Activated CD4-positive, alpha-beta memory T cell treated with anti-CD3 and anti-CD28 coated beads, Interleukin-2, amount 10 ng/mL, durations not matched to agents 7 days and 5 days (primary cell): ENCODE measurements around the gene CKS2. TPM values are rescaled to one million over a fixed set of nuclear protein-coding genes. Genes with fewer than 3 reads are reported as not detected.
A peak's percentile ranks its signal among the peaks of the same experiment; 100 is the strongest.
"Not testable (repeated sequence)": the region's sequence is repeated elsewhere in the genome, so short reads cannot be mapped to it uniquely, and the experiment has no call there.

Source experiments
- CTCF ChIA-PET: fragments of 350-600 bp; sonication (Branson Sonifier 250); formaldehyde crosslinking; loops from one replicate; lab custom pipeline; 2021; ENCODE audit warnings: antibody characterized with exemption, inconsistent platforms; lab: Charles Lee
- POLR2A ChIA-PET: fragments of 350-600 bp; sonication (Branson Sonifier 250); formaldehyde crosslinking; loops from one replicate; lab custom pipeline; 2021; ENCODE audit warnings: antibody characterized with exemption; lab: Charles Lee
- DNase-seq: peaks from one replicate; pipeline ENCODE4 v3.0.0-alpha.2; 2020
- H3K27ac Mint-ChIP-seq: one replicate; pipeline ENCODE4 v1.8.0; 2021; ENCODE audit warnings: mild to moderate bottlenecking, mixed read lengths
- H3K27me3 Mint-ChIP-seq: one replicate; pipeline ENCODE4 v1.8.0; 2021; ENCODE audit warnings: mixed read lengths
- H3K36me3 Mint-ChIP-seq: one replicate; pipeline ENCODE4 v1.8.0; 2021; ENCODE audit warnings: low read depth, mixed read lengths
- H3K4me1 Mint-ChIP-seq: one replicate; pipeline ENCODE4 v1.8.0; 2021; ENCODE audit warnings: mixed read lengths
- H3K4me3 Mint-ChIP-seq: one replicate; pipeline ENCODE4 v1.8.0; 2021; ENCODE audit warnings: mild to moderate bottlenecking, mixed read lengths
- H3K9me3 Mint-ChIP-seq: one replicate; pipeline ENCODE4 v1.8.0; 2021; ENCODE audit warnings: mixed read lengths
- total RNA-seq, 2 experiments: library from RNA; stranded (reverse); gene quantifications; one replicate each; pipeline ENCODE4 v1.2.3, GENCODE V29; 2021

The CKS2 gene
- total RNA-seq, 2 experiments from 2014 or later = 175 to 180 TPM

- no peak overlapping the region for H3K27ac Mint-ChIP-seq
- CTCF ChIA-PET = no interaction called here
Measured at GRCh38 chr9:89342213-89342612, 31.2 kb downstream of the CKS2 start.

GRCh38 chr9:89342948-89343347 is 32.0 kb downstream of the CKS2 start:
- H3K9me3 Mint-ChIP-seq = peaks cover 1% of the 10 kb centered on the region
- H3K36me3 Mint-ChIP-seq = peaks cover 91% of the 10 kb centered on the region
- POLR2A ChIA-PET = interaction anchor here (1.0 to 1.9 kb wide), 4 partner anchors 16 to 32 kb away, joined by 3 to 4 read pairs (median 4); partner anchors contain the start of gene CKS2
- H3K4me1 Mint-ChIP-seq = peaks cover 49% of the 10 kb centered on the region
- no peak overlapping the region for H3K4me3 Mint-ChIP-seq
- no peak for DNase-seq
- no peak overlapping the region for H3K27ac Mint-ChIP-seq
- CTCF ChIA-PET = no interaction called here
- no peaks in the 10 kb centered on the region for H3K27me3 Mint-ChIP-seq

More at GRCh38 chr9:89342213-89342612, 31.2 kb downstream of the CKS2 start:
- Mint-ChIP-seq H3K4me3 (no peak overlapping the region), H3K4me1 (peaks cover 49% of the 10 kb centered on the region), H3K27me3 (no peaks in the 10 kb centered on the region), H3K36me3 (peaks cover 94% of the 10 kb centered on the region), H3K9me3 (peaks cover 1% of the 10 kb centered on the region)
- DNase-seq = no peak
- POLR2A ChIA-PET = interaction anchor here (1.0 to 1.9 kb wide), 3 partner anchors 28 to 84 kb away, joined by 3 to 4 read pairs (median 3); partner anchors contain the start of gene CKS2

GRCh38 chr9:89343812-89344211 is 32.8 kb downstream of the CKS2 start:
- H3K4me1 Mint-ChIP-seq = peaks cover 46% of the 10 kb centered on the region

GRCh38 chr9:89345476-89345875 is 34.5 kb downstream of the CKS2 start:
- ChIA-PET POLR2A (interaction anchor here (1.3 kb wide), 1 partner anchor 13 kb away, joined by 6 read pairs; no protein-coding TSS in a partner anchor), CTCF (interaction anchor here (1.0 kb wide), 1 partner anchor 203 kb away, joined by 4 read pairs; no protein-coding TSS in a partner anchor)
- no peak overlapping the region for H3K4me3 Mint-ChIP-seq
- peaks cover 93% of the 10 kb centered on the region for H3K36me3 Mint-ChIP-seq
- no peak overlapping the region for H3K27ac Mint-ChIP-seq
- peaks cover 34% of the 10 kb centered on the region for H3K4me1 Mint-ChIP-seq
- no peak for DNase-seq
- H3K9me3 Mint-ChIP-seq = peaks cover 1% of the 10 kb centered on the region
- H3K27me3 Mint-ChIP-seq = no peaks in the 10 kb centered on the region

More at GRCh38 chr9:89343812-89344211, 32.8 kb downstream of the CKS2 start:
- H3K9me3 Mint-ChIP-seq, DNase-seq, H3K27me3 Mint-ChIP-seq, H3K4me3 Mint-ChIP-seq, CTCF ChIA-PET: not testable (repeated sequence)
- Mint-ChIP-seq H3K36me3 (peaks cover 94% of the 10 kb centered on the region), H3K27ac (peak overlapping the region; percentile 17)
- POLR2A ChIA-PET = interaction anchor here (1.1 to 1.5 kb wide), 3 partner anchors 14 to 18 kb away, joined by 4 read pairs; no protein-coding TSS in a partner anchor

- DNase-seq = no peak
- H3K9me3 Mint-ChIP-seq = peaks cover 1% of the 10 kb centered on the region
- no peak overlapping the region for H3K4me3 Mint-ChIP-seq
- no peak overlapping the region for H3K27ac Mint-ChIP-seq
- ChIA-PET CTCF (interaction anchor here (1.5 kb wide), 1 partner anchor 10 kb away, joined by 4 read pairs; no protein-coding TSS in a partner anchor), POLR2A (interaction anchor here (2.2 kb wide), 1 partner anchor 20 kb away, joined by 4 read pairs; no protein-coding TSS in a partner anchor)
- H3K27me3 Mint-ChIP-seq = no peaks in the 10 kb centered on the region
- peaks cover 94% of the 10 kb centered on the region for H3K36me3 Mint-ChIP-seq
- H3K4me1 Mint-ChIP-seq = peaks cover 31% of the 10 kb centered on the region
Measured at GRCh38 chr9:89346696-89347095, 35.7 kb downstream of the CKS2 start.

- Mint-ChIP-seq H3K36me3 (peaks cover 94% of the 10 kb centered on the region), H3K4me3 (no peak overlapping the region), H3K27me3 (no peaks in the 10 kb centered on the region), H3K9me3 (peaks cover 1% of the 10 kb centered on the region), H3K4me1 (peaks cover 35% of the 10 kb centered on the region), H3K27ac (no peak overlapping the region)
- no peak for DNase-seq
- ChIA-PET POLR2A (interaction anchor here (0.6 to 2.2 kb wide), 3 partner anchors 19 to 94 kb away, joined by 3 to 4 read pairs (median 3); no protein-coding TSS in a partner anchor), CTCF (interaction anchor here (1.5 kb wide), 1 partner anchor 11 kb away, joined by 4 read pairs; no protein-coding TSS in a partner anchor)
Measured at GRCh38 chr9:89347651-89348050, 36.7 kb downstream of the CKS2 start.

GRCh38 chr9:89349607-89350006 is 38.6 kb downstream of the CKS2 start:
- H3K4me3 Mint-ChIP-seq = no peak overlapping the region
- no peaks in the 10 kb centered on the region for H3K27me3 Mint-ChIP-seq
- H3K36me3 Mint-ChIP-seq = peaks cover 89% of the 10 kb centered on the region
- DNase-seq = no peak
- no peak overlapping the region for H3K27ac Mint-ChIP-seq
- peaks cover 30% of the 10 kb centered on the region for H3K4me1 Mint-ChIP-seq
- ChIA-PET CTCF (no interaction called here), POLR2A (interaction anchor here (0.9 kb wide), 1 partner anchor 23 kb away, joined by 3 read pairs; no protein-coding TSS in a partner anchor)
- H3K9me3 Mint-ChIP-seq = no peaks in the 10 kb centered on the region

- peak overlapping the region; percentile 83 for H3K27ac Mint-ChIP-seq
- POLR2A ChIA-PET = interaction anchor here (0.9 kb wide), 1 partner anchor 32 kb away, joined by 3 read pairs; the partner anchor contains the start of gene SECISBP2
- no peaks in the 10 kb centered on the region for H3K9me3 Mint-ChIP-seq
- no peaks in the 10 kb centered on the region for H3K27me3 Mint-ChIP-seq
- CTCF ChIA-PET = interaction anchor here (1.5 to 1.8 kb wide), 2 partner anchors 12 to 15 kb away, joined by 3 to 4 read pairs; no protein-coding TSS in a partner anchor
- peaks cover 86% of the 10 kb centered on the region for H3K36me3 Mint-ChIP-seq
- no peak overlapping the region for H3K4me3 Mint-ChIP-seq
- peaks cover 21% of the 10 kb centered on the region for H3K4me1 Mint-ChIP-seq
- no peak for DNase-seq
Measured at GRCh38 chr9:89350988-89351557, 40.1 kb downstream of the CKS2 start.

- H3K9me3 Mint-ChIP-seq = no peaks in the 10 kb centered on the region
- no peak overlapping the region for H3K4me3 Mint-ChIP-seq
- CTCF ChIA-PET = interaction anchor here (1.3 to 1.8 kb wide), 3 partner anchors 12 to 197 kb away, joined by 3 to 4 read pairs (median 4); no protein-coding TSS in a partner anchor
- H3K36me3 Mint-ChIP-seq = peaks cover 86% of the 10 kb centered on the region
- H3K27me3 Mint-ChIP-seq = no peaks in the 10 kb centered on the region
- H3K27ac Mint-ChIP-seq = peak overlapping the region; percentile 83
- peaks cover 21% of the 10 kb centered on the region for H3K4me1 Mint-ChIP-seq
- POLR2A ChIA-PET = interaction anchor here (0.9 kb wide), 1 partner anchor 33 kb away, joined by 3 read pairs; the partner anchor contains the start of gene SECISBP2
- no peak for DNase-seq
Measured at GRCh38 chr9:89351584-89352300, 40.7 kb downstream of the CKS2 start.

- Mint-ChIP-seq H3K27ac (peak overlapping the region; percentile 83), H3K27me3 (no peaks in the 10 kb centered on the region), H3K4me1 (peaks cover 27% of the 10 kb centered on the region), H3K36me3 (peaks cover 88% of the 10 kb centered on the region), H3K4me3 (peak overlapping the region; percentile 34), H3K9me3 (no peaks in the 10 kb centered on the region)
- CTCF ChIA-PET = interaction anchor here (1.3 to 1.8 kb wide), 3 partner anchors 11 to 196 kb away, joined by 3 to 4 read pairs (median 4); no protein-coding TSS in a partner anchor
- POLR2A ChIA-PET = interaction anchor here (0.9 kb wide), 1 partner anchor 41 kb away, joined by 3 read pairs; no protein-coding TSS in a partner anchor
- DNase-seq = no peak
Measured at GRCh38 chr9:89352451-89352850, 41.5 kb downstream of the CKS2 start.

GRCh38 chr9:89352874-89353649 is 42.1 kb downstream of the CKS2 start:
- ChIA-PET CTCF (interaction anchor here (1.3 to 1.8 kb wide), 3 partner anchors 10 to 196 kb away, joined by 3 to 4 read pairs (median 4); no protein-coding TSS in a partner anchor), POLR2A (interaction anchor here (0.9 kb wide), 1 partner anchor 40 kb away, joined by 3 read pairs; no protein-coding TSS in a partner anchor)
- Mint-ChIP-seq H3K27me3 (no peaks in the 10 kb centered on the region), H3K4me3 (peak overlapping the region; percentile 30), H3K36me3 (peaks cover 87% of the 10 kb centered on the region), H3K4me1 (peaks cover 32% of the 10 kb centered on the region), H3K27ac (peak overlapping the region; percentile 83), H3K9me3 (no peaks in the 10 kb centered on the region)
- no peak for DNase-seq

GRCh38 chr9:89353989-89354388 is 43.0 kb downstream of the CKS2 start:
- no peaks in the 10 kb centered on the region for H3K27me3 Mint-ChIP-seq
- H3K9me3 Mint-ChIP-seq = no peaks in the 10 kb centered on the region
- ChIA-PET CTCF (no interaction called here), POLR2A (no interaction called here)
- no peak for DNase-seq
- H3K27ac Mint-ChIP-seq = no peak overlapping the region
- no peak overlapping the region for H3K4me3 Mint-ChIP-seq
- H3K36me3 Mint-ChIP-seq = peaks cover 83% of the 10 kb centered on the region
- H3K4me1 Mint-ChIP-seq = peaks cover 34% of the 10 kb centered on the region
